Mammary epithelial cell (primary cell): ENCODE results near the gene ZMIZ1.

Experiments used
- EZH2 ChIP-seq: IDR thresholded peaks from 2 replicates; pipeline ENCODE4 v1.6.1; 2012; ENCODE audit warnings: low read length, inconsistent platforms, borderline replicate concordance
- TF ChIP-seq, protein P1 (sequence below), 2 donors: IDR thresholded peaks in 1 of 2; conservative IDR thresholded peaks in 1 of 2; 2 replicates each; pipeline ENCODE4 v1.5.1; 2011 to 2012; ENCODE audit warnings: inconsistent platforms in 2 of 2, low read length in 2 of 2, mild to moderate bottlenecking in 2 of 2, control low read depth in 1 of 2, low read depth in 1 of 2; ENCODE audit not compliant: insufficient read depth in 1 of 2; ENCODE audit errors: extremely low read depth in 1 of 2

DNA sequence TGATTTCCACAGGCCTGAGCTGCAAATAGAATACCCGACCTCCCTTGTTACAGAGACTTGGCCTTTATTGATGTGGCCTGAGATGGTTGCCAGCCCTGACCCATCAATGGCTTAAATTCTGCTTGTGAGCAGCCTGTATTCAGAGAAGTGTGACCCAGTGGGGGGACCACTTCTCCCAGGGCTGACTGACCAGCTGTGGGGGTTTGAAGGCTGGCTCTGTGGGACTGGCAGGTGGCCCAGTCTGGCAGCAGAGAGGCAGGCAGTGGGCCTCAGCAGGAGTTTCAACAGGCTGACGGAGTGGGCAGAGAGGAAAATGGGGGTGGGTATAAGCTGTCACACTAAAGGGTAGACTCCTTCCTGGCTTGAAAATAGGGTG lies 266.3 kb downstream of the ZMIZ1 start:
- TF ChIP-seq, protein P1, sequence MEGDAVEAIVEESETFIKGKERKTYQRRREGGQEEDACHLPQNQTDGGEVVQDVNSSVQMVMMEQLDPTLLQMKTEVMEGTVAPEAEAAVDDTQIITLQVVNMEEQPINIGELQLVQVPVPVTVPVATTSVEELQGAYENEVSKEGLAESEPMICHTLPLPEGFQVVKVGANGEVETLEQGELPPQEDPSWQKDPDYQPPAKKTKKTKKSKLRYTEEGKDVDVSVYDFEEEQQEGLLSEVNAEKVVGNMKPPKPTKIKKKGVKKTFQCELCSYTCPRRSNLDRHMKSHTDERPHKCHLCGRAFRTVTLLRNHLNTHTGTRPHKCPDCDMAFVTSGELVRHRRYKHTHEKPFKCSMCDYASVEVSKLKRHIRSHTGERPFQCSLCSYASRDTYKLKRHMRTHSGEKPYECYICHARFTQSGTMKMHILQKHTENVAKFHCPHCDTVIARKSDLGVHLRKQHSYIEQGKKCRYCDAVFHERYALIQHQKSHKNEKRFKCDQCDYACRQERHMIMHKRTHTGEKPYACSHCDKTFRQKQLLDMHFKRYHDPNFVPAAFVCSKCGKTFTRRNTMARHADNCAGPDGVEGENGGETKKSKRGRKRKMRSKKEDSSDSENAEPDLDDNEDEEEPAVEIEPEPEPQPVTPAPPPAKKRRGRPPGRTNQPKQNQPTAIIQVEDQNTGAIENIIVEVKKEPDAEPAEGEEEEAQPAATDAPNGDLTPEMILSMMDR (conservative IDR thresholded peaks at IDR 0.05 in 1 of 2, IDR thresholded peaks at IDR 0.05 in 1 of 2; ENCODE audit: extremely low read depth in 1 of 2, insufficient read depth in 1 of 2, low read depth in 1 of 2, low read length in 2 of 2): no peak
- TF ChIP-seq EZH2: no peak
